Skeletal muscle satellite cell (primary cell): ENCODE measurements around the gene TMED4.
A peak's percentile ranks its signal among the peaks of the same experiment; 100 is the strongest.

Source experiments
- H3K27me3 ChIP-seq: 2 replicates; pipeline ENCODE4 v1.7.0; 2013; ENCODE audit warnings: low read length; ENCODE audit not compliant: control insufficient read depth, insufficient read depth
- H3K36me3 ChIP-seq: 2 replicates; pipeline ENCODE4 v1.7.0; 2013; ENCODE audit warnings: mild to moderate bottlenecking, control low read depth, low read length; ENCODE audit not compliant: insufficient read depth
- H3K4me1 ChIP-seq: 2 replicates; pipeline ENCODE4 v1.7.0; 2013; ENCODE audit warnings: low read length; ENCODE audit not compliant: control insufficient read depth, insufficient read depth
- H3K4me2 ChIP-seq: 2 replicates; pipeline ENCODE4 v1.7.0; 2013; ENCODE audit warnings: mild to moderate bottlenecking, low read length
- H3K4me3 ChIP-seq: 2 replicates; pipeline ENCODE4 v1.7.0; 2013; ENCODE audit warnings: low read length
- H3K9ac ChIP-seq: 2 replicates; pipeline ENCODE4 v1.7.0; 2013; ENCODE audit warnings: mild to moderate bottlenecking, low read depth, low read length, moderate library complexity
- H3K9me3 ChIP-seq: replicated peaks from 2 replicates; pipeline ENCODE4 v1.7.0; 2013; ENCODE audit warnings: mild to moderate bottlenecking, control low read depth, low read length

TMED4 gene

GRCh38 chr7:44621034-44621749 is 39.2 kb upstream of the TMED4 start:
- Histone ChIP-seq H3K27me3 (no peaks in the 10 kb centered on the region), H3K36me3 (peaks cover 14% of the 10 kb centered on the region), H3K9ac (no peak overlapping the region), H3K4me1 (peaks cover 42% of the 10 kb centered on the region), H3K9me3 (no peaks in the 10 kb centered on the region), H3K4me3 (peak overlapping the region; percentile 24), H3K4me2 (peak overlapping the region; percentile 32)

GRCh38 chr7:44618753-44619152 is 36.7 kb upstream of the TMED4 start:
- no peak overlapping the region for H3K4me2 ChIP-seq
- H3K36me3 ChIP-seq = no peaks in the 10 kb centered on the region
- no peaks in the 10 kb centered on the region for H3K9me3 ChIP-seq
- no peak overlapping the region for H3K9ac ChIP-seq
- H3K4me1 ChIP-seq = peaks cover 48% of the 10 kb centered on the region
- H3K4me3 ChIP-seq = no peak overlapping the region
- H3K27me3 ChIP-seq = no peaks in the 10 kb centered on the region

GRCh38 chr7:44618045-44618444 is 36.0 kb upstream of the TMED4 start:
- H3K9ac ChIP-seq = peak overlapping the region; percentile 52

GRCh38 chr7:44617225-44617890 is 35.3 kb upstream of the TMED4 start:
- peaks cover 38% of the 10 kb centered on the region for H3K4me1 ChIP-seq
- no peaks in the 10 kb centered on the region for H3K9me3 ChIP-seq
- H3K9ac ChIP-seq = peak overlapping the region; percentile 52
- H3K27me3 ChIP-seq = no peaks in the 10 kb centered on the region
- H3K4me3 ChIP-seq = peak overlapping the region; percentile 42
- peak overlapping the region; percentile 63 for H3K4me2 ChIP-seq
- no peaks in the 10 kb centered on the region for H3K36me3 ChIP-seq

More at GRCh38 chr7:44618045-44618444, 36.0 kb upstream of the TMED4 start:
- H3K4me2 ChIP-seq = peak overlapping the region; percentile 60
- H3K4me1 ChIP-seq = peaks cover 45% of the 10 kb centered on the region
- H3K36me3 ChIP-seq = no peaks in the 10 kb centered on the region
- no peaks in the 10 kb centered on the region for H3K9me3 ChIP-seq
- H3K4me3 ChIP-seq = no peak overlapping the region
- H3K27me3 ChIP-seq = no peaks in the 10 kb centered on the region

GRCh38 chr7:44616545-44616944 is 34.5 kb upstream of the TMED4 start:
- no peaks in the 10 kb centered on the region for H3K36me3 ChIP-seq
- H3K27me3 ChIP-seq = no peaks in the 10 kb centered on the region
- no peak overlapping the region for H3K9ac ChIP-seq
- no peak overlapping the region for H3K4me2 ChIP-seq
- peaks cover 33% of the 10 kb centered on the region for H3K4me1 ChIP-seq
- H3K9me3 ChIP-seq = no peaks in the 10 kb centered on the region
- no peak overlapping the region for H3K4me3 ChIP-seq

- H3K36me3 ChIP-seq = no peaks in the 10 kb centered on the region
- H3K4me2 ChIP-seq = no peak overlapping the region
- no peaks in the 10 kb centered on the region for H3K9me3 ChIP-seq
- H3K4me1 ChIP-seq = peaks cover 26% of the 10 kb centered on the region
- no peaks in the 10 kb centered on the region for H3K27me3 ChIP-seq
- H3K9ac ChIP-seq = no peak overlapping the region
- no peak overlapping the region for H3K4me3 ChIP-seq
Measured at GRCh38 chr7:44615793-44616192, 33.8 kb upstream of the TMED4 start.

GRCh38 chr7:44615149-44615611 is 33.1 kb upstream of the TMED4 start:
- Histone ChIP-seq H3K9me3 (no peaks in the 10 kb centered on the region), H3K9ac (no peak overlapping the region), H3K4me2 (no peak overlapping the region), H3K36me3 (no peaks in the 10 kb centered on the region), H3K4me1 (peaks cover 24% of the 10 kb centered on the region), H3K4me3 (no peak overlapping the region), H3K27me3 (no peaks in the 10 kb centered on the region)

GRCh38 chr7:44609829-44610228 is 27.8 kb upstream of the TMED4 start:
- H3K27me3 ChIP-seq = no peaks in the 10 kb centered on the region
- no peak overlapping the region for H3K4me3 ChIP-seq
- peaks cover 11% of the 10 kb centered on the region for H3K4me1 ChIP-seq
- no peaks in the 10 kb centered on the region for H3K9me3 ChIP-seq
- no peak overlapping the region for H3K4me2 ChIP-seq
- H3K36me3 ChIP-seq = no peaks in the 10 kb centered on the region
- H3K9ac ChIP-seq = no peak overlapping the region

GRCh38 chr7:44608916-44609648 is 27.1 kb upstream of the TMED4 start:
- Histone ChIP-seq H3K36me3 (no peaks in the 10 kb centered on the region), H3K9me3 (no peaks in the 10 kb centered on the region), H3K4me3 (no peak overlapping the region), H3K4me1 (peaks cover 11% of the 10 kb centered on the region), H3K27me3 (no peaks in the 10 kb centered on the region), H3K4me2 (no peak overlapping the region), H3K9ac (no peak overlapping the region)

GRCh38 chr7:44607141-44608068 is 25.4 kb upstream of the TMED4 start:
- no peaks in the 10 kb centered on the region for H3K27me3 ChIP-seq
- no peaks in the 10 kb centered on the region for H3K9me3 ChIP-seq
- no peaks in the 10 kb centered on the region for H3K36me3 ChIP-seq
- peaks cover 11% of the 10 kb centered on the region for H3K4me1 ChIP-seq
- peak overlapping the region; percentile 83 for H3K4me2 ChIP-seq
- H3K9ac ChIP-seq = peak overlapping the region; percentile 91
- peak overlapping the region; percentile 98 for H3K4me3 ChIP-seq
